K562 (cell line): ENCODE measurements around the gene MT1X. TPM values are rescaled to one million over a fixed set of nuclear protein-coding genes. Genes with fewer than 3 reads are reported as not detected.

ENCODE experiments used
- ATAC-seq: fragments of 200-7000 bp; cut with Tn5 transposase; 3 replicates; pipeline ENCODE4 v1.9.1; 2020; ENCODE audit warnings: moderate library complexity
- BruUV-seq: library from RNA; stranded (reverse); fragments of 400-500 nt; replicated peaks from 2 replicates; lab custom pipeline; 2021; lab: Mats Ljungman, UMichigan
- CTCF ChIA-PET: fragments of 300-600 bp; formaldehyde crosslinking; extraction: SDS; loops from one replicate; lab custom pipeline; 2021; ENCODE audit warnings: low intra/inter-chr PET ratio; lab: Yijun Ruan, JAX
- POLR2A ChIA-PET: fragments of 300-600, 350-650 bp; sonication (Branson Sonifier 250); formaldehyde crosslinking; extraction: SDS; loops from one replicate; lab custom pipeline; 2021; ENCODE audit warnings: antibody characterized with exemption, inconsistent platforms; lab: Yijun Ruan, JAX
- DNase-seq, 4 experiments: peaks; one replicate each; pipeline versions ENCODE4 v3.0.0 to v3.0.0-alpha.2; 2011 to 2018; ENCODE audit warnings: low spot score in 3 of 4, mixed read lengths in 3 of 4; ENCODE audit errors: extremely low read depth in 1 of 4
- FAIRE-seq: peaks from 2 replicates; lab custom pipeline; 2011; peaks lifted over from hg19 to GRCh38; lab: Jason Lieb, UNC
- H2AFZ ChIP-seq: 2 replicates; pipeline ENCODE4 v1.6.0; 2011; ENCODE audit warnings: low read depth, low read length, control low read depth, inconsistent platforms
- H3K27ac ChIP-seq: fragments of 200-600 bp; 3 replicates; pipeline ENCODE4 v1.8.0; 2011; ENCODE audit warnings: low read depth, mild to moderate bottlenecking, control low read depth, inconsistent platforms, low read length, moderate library complexity, mixed read lengths; ENCODE audit errors: extremely low read depth
- H3K27me3 ChIP-seq, 2 experiments: fragments of 300-600 bp in 1 of 2; 2 replicates in 1 of 2; 3 replicates in 1 of 2; pipeline versions ENCODE4 v1.6.0 to v1.8.0; 2011; ENCODE audit warnings: inconsistent platforms in 2 of 2, low read length in 2 of 2, mild to moderate bottlenecking in 1 of 2, mixed read lengths in 1 of 2, moderate library complexity in 1 of 2; ENCODE audit not compliant: control insufficient read depth in 2 of 2, insufficient read depth in 2 of 2
- H3K36me3 ChIP-seq: fragments of 300-600 bp; 3 replicates; pipeline ENCODE4 v1.8.0; 2011; ENCODE audit warnings: mild to moderate bottlenecking, low read length, inconsistent platforms; ENCODE audit not compliant: control insufficient read depth, insufficient read depth
- H3K4me1 ChIP-seq, 2 experiments: fragments of 200-600 bp in 1 of 2; replicated peaks in 1 of 2; 2 replicates in 1 of 2; 3 replicates in 1 of 2; pipeline versions ENCODE4 v1.5.1 to v1.8.0; 2011; ENCODE audit warnings: inconsistent platforms in 2 of 2, low read length in 2 of 2, mild to moderate bottlenecking in 1 of 2, mixed read lengths in 1 of 2, moderate library complexity in 1 of 2; ENCODE audit not compliant: control insufficient read depth in 2 of 2, insufficient read depth in 2 of 2
- H3K4me2 ChIP-seq: 2 replicates; pipeline ENCODE4 v1.6.1; 2011; ENCODE audit warnings: low read length, control low read depth, inconsistent platforms, mixed read lengths; ENCODE audit not compliant: insufficient read depth
- H3K4me3 ChIP-seq: fragments of 200-600 bp; sonication (generic), shearing (Covaris generic); 2 replicates; pipeline ENCODE4 v1.5.1; 2016; ENCODE audit warnings: control low read depth, inconsistent platforms
- H3K79me2 ChIP-seq: fragments of 200-600 bp; 3 replicates; pipeline ENCODE4 v1.8.0; 2011; ENCODE audit warnings: low read length, inconsistent platforms; ENCODE audit not compliant: control insufficient read depth, insufficient read depth
- H3K9ac ChIP-seq, 2 experiments: 2 replicates each; pipeline versions ENCODE4 v1.6.0 to v1.6.1; 2011; ENCODE audit warnings: low read depth in 2 of 2, low read length in 2 of 2, control low read depth in 1 of 2, inconsistent platforms in 1 of 2, mild to moderate bottlenecking in 1 of 2, mixed read lengths in 1 of 2; ENCODE audit not compliant: insufficient read depth in 1 of 2
- H3K9me1 ChIP-seq: one replicate; pipeline ENCODE4 v1.6.0; 2011; ENCODE audit warnings: inconsistent platforms, mild to moderate bottlenecking, low read length, moderate library complexity; ENCODE audit not compliant: control insufficient read depth, insufficient read depth
- H3K9me3 ChIP-seq: replicated peaks from 2 replicates; pipeline ENCODE4 v1.5.1; 2011; ENCODE audit warnings: low read depth, low read length, inconsistent platforms; ENCODE audit not compliant: control insufficient read depth, insufficient read depth
- H4K20me1 ChIP-seq: replicated peaks from 2 replicates; pipeline ENCODE4 v1.6.1; 2011; ENCODE audit warnings: low read length, inconsistent platforms, mixed read lengths; ENCODE audit not compliant: control insufficient read depth, insufficient read depth
- ETV5 ChIP-seq: sonication (generic); formaldehyde crosslinking; IDR thresholded peaks from 2 replicates; pipeline ENCODE4 v1.4.0; 2020; ENCODE audit warnings: low read depth, mild to moderate bottlenecking, missing genetic modification reagents
- FOXA3 ChIP-seq, 2 experiments: fragments of 450-650 bp in 1 of 2; sonication (generic) in 1 of 2; formaldehyde crosslinking; IDR thresholded peaks in 1 of 2; conservative IDR thresholded peaks in 1 of 2; 2 replicates each; pipeline versions ENCODE4 v1.4.0 to v1.8.0; 2020 to 2022; ENCODE audit warnings: mild to moderate bottlenecking in 2 of 2, missing genetic modification reagents in 1 of 2
- ILF3 ChIP-seq: fragments of 450-650 bp; IDR thresholded peaks from 2 replicates; pipeline ENCODE4 v1.6.1; 2018; ENCODE audit warnings: antibody characterized with exemption, mild to moderate bottlenecking, moderate library complexity, borderline replicate concordance
- L3MBTL2 ChIP-seq: fragments of 450-650 bp; IDR thresholded peaks from 2 replicates; pipeline ENCODE4 v1.6.1; 2016; ENCODE audit warnings: mild to moderate bottlenecking, moderate library complexity
- MYNN ChIP-seq, 2 experiments: sonication (generic); formaldehyde crosslinking in 1 of 2; IDR thresholded peaks; 2 replicates each; pipeline versions ENCODE4 v1.5.0 to v1.6.1; 2016 to 2020; ENCODE audit warnings: antibody characterized with exemption in 1 of 2, missing genetic modification reagents in 1 of 2
- NFATC3 ChIP-seq: fragments of 450-650 bp; IDR thresholded peaks from 2 replicates; pipeline ENCODE4 v1.6.1; 2017; ENCODE audit warnings: mild to moderate bottlenecking
- NR2C2 ChIP-seq, 2 experiments: fragments of 200-800 bp in 1 of 2; sonication (Bioruptor generic) in 1 of 2; sonication (generic) in 1 of 2; formaldehyde crosslinking in 1 of 2; IDR thresholded peaks; 2 replicates each; pipeline versions ENCODE4 v1.6.1 to v1.8.0; 2016 to 2022; ENCODE audit warnings: mild to moderate bottlenecking in 1 of 2, missing compliant biosample characterization in 1 of 2, missing genetic modification characterization in 1 of 2, missing genetic modification reagents in 1 of 2
- SAP30 ChIP-seq: fragments of 200-600 bp; sonication (generic); IDR thresholded peaks from 2 replicates; pipeline ENCODE4 v1.6.1; 2012; ENCODE audit warnings: borderline replicate concordance, low read depth, mild to moderate bottlenecking, moderate library complexity, low read length, control low read depth, inconsistent platforms; ENCODE audit not compliant: insufficient read depth, poor library complexity, severe bottlenecking
- SMARCC2 ChIP-seq: fragments of 450-650 bp; IDR thresholded peaks from 2 replicates; pipeline ENCODE4 v1.6.1; 2017; ENCODE audit warnings: antibody characterized with exemption, moderate library complexity, mild to moderate bottlenecking, low read depth
- TAF9B ChIP-seq: fragments of 450-650 bp; IDR thresholded peaks from 2 replicates; pipeline ENCODE4 v1.6.1; 2018; ENCODE audit warnings: mild to moderate bottlenecking; ENCODE audit not compliant: partially characterized antibody
- ZNF431 ChIP-seq: sonication (generic); formaldehyde crosslinking; IDR thresholded peaks from 2 replicates; pipeline ENCODE4 v1.8.0; 2022; ENCODE audit warnings: mild to moderate bottlenecking, missing genetic modification reagents
- WGBS: fragments of 100-300 bp; shearing (Covaris generic); methylation state at CpG from one replicate; pipeline ENCODE4 v1.1.6; 2016; ENCODE audit warnings: low coverage, mixed read lengths; ENCODE audit not compliant: insufficient coverage; ENCODE audit errors: missing lambda C conversion rate; 5-methylcytosine and 5-hydroxymethylcytosine counted together
- in situ Hi-C: fragments of 300-500 bp; cut with MboI; formaldehyde crosslinking; loops from 4 replicates; pipeline ENCODE4 v1.15.0; 2018; ENCODE audit warnings: inconsistent platforms, mixed read lengths
- intact Hi-C: fragments of 100-400 bp; cut with micrococcal nuclease; formaldehyde crosslinking; loops from 2 replicates; pipeline ENCODE4 v1.14.2; 2022
- polyA plus RNA-seq, 8 experiments: library from polyadenylated mRNA; depleted of rRNA in 4 of 8; stranded (reverse) in 5 of 8; unstranded in 3 of 8; fragments of >200 nt; fragmentation: Nextera tagmentation in 2 of 8; fragmentation: Illumina TruSeq in 1 of 8; extraction: Ambion mirVana in 2 of 8; extraction: Trizol in 1 of 8; gene quantifications; 2 replicates each; pipeline versions ENCODE4 v1.2.1 to v1.2.3, GENCODE V29; 2011 to 2014; ENCODE audit warnings: inconsistent platforms in 1 of 8, missing spikeins in 1 of 8
- total RNA-seq, 7 experiments: library from RNA; depleted of rRNA in 6 of 7; stranded (reverse); fragments of >200 nt in 6 of 7; fragmentation: Illumina TruSeq in 2 of 7; extraction: Trizol in 2 of 7; gene quantifications; 2 replicates each; pipeline versions ENCODE4 v1.2.1 to v1.2.3, GENCODE V29; 2011 to 2021; ENCODE audit warnings: low replicate concordance in 1 of 7
- TF ChIP-seq, protein P1 (sequence below): fragments of 450-650 bp; IDR thresholded peaks from 2 replicates; pipeline ENCODE4 v1.6.1; 2016; ENCODE audit warnings: low read depth

The MT1X gene
- total and polyA plus RNA-seq, 9 of the 15 experiments (the other 6 are each of a cell fraction or from before 2014, with no cell fraction given): 4.9 to 22.8 (median 8.7) TPM

DNA sequence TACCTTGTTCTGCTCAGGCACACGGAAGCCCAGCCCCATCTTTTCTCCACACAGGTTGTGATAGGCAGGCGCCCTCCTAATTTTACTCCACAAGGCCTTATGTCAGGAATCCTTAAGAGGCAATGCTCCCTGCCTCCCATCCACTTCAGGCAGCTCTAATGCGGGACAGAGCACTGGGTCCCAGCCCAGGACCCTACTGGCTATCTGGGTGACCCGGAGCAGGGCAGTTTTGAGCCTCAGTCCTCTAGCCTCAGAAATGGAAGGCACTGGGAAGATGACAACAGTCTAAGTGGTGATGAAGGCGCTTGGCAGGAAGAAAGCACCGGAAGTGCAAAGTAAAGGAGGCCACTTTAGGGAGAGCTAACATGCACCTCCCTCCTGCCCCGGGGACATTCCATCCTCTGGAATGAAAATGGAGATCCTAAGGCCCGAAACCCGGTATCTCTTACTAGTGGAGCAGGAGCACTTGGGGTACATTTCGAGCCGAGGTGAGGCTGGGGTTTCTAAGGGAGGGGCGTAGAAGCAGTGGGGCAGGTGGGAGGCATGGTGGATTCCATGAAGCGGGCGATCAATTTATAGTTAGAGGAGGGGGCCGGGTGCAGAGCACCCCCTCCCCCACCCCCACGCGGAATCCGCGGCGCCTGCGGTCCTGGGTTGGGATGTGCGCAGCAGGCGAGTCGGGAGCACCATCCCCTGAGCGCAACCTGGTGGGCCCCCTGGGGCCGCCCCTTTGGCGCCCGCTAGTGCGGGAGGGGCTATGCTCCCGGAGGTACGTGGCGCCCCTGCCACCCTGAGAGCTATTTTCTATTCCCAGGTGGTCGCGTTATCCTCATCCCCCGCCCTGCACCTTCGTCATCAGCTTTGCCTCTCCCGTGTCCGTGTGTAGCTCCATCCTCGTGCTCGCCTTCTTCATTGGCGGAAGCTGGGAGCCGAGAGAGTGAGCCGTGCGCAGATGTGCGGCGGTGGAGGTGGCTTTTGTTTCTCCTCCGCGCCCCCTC lies 19.6 kb upstream of the MT1X start:
- peaks cover 38 to 64% of the 10 kb centered on the region in 2 experiments for H3K27me3 ChIP-seq
- no peaks in the 10 kb centered on the region for H3K36me3 ChIP-seq
- no peak overlapping the region for H3K4me2 ChIP-seq
- H3K4me3 ChIP-seq: no peak overlapping the region
- CTCF ChIA-PET: no interaction called here
- ATAC-seq: no peak
- H2AFZ ChIP-seq: no peak overlapping the region
- peaks cover 0 to 9% of the 10 kb centered on the region in 2 experiments; a peak in 2 of 5 replicates for H3K4me1 ChIP-seq
- no peak for FAIRE-seq
- H4K20me1 ChIP-seq: peaks cover 10% of the 10 kb centered on the region; the same call in 1 of the 2 replicates
- no peaks in the 10 kb centered on the region for H3K79me2 ChIP-seq
- no peak for DNase-seq
- POLR2A ChIA-PET: no interaction called here
- no peak overlapping the region for H3K9ac ChIP-seq
- WGBS: 15% methylated on average over 38 of the region's 48 CpGs
- intact Hi-C loops: no loop called here
- no TSS peak for BruUV-seq
- in situ Hi-C loops: no loop called here
- H3K27ac ChIP-seq: no peak overlapping the region
- H3K9me1 ChIP-seq: peaks cover 2% of the 10 kb centered on the region
- H3K9me3 ChIP-seq: no peaks in the 10 kb centered on the region
- TF ChIP-seq ETV5 (CRISPR knock-in tag): no peak
- no peak for TF ChIP-seq FOXA3 (CRISPR knock-in tag; conservative IDR thresholded peaks at IDR 0.05 in 1 of 2, IDR thresholded peaks at IDR 0.05 in 1 of 2)
- TF ChIP-seq TAF9B: no peak
- TF ChIP-seq L3MBTL2: no peak
- no peak for TF ChIP-seq NFATC3
- TF ChIP-seq NR2C2 (CRISPR knock-in tag; IDR thresholded peaks at IDR 0.05): no peak
- no peak for TF ChIP-seq NR2C2 (tag; IDR thresholded peaks at IDR 0.05)
- TF ChIP-seq ZNF431 (CRISPR knock-in tag): no peak
- TF ChIP-seq, protein P1, sequence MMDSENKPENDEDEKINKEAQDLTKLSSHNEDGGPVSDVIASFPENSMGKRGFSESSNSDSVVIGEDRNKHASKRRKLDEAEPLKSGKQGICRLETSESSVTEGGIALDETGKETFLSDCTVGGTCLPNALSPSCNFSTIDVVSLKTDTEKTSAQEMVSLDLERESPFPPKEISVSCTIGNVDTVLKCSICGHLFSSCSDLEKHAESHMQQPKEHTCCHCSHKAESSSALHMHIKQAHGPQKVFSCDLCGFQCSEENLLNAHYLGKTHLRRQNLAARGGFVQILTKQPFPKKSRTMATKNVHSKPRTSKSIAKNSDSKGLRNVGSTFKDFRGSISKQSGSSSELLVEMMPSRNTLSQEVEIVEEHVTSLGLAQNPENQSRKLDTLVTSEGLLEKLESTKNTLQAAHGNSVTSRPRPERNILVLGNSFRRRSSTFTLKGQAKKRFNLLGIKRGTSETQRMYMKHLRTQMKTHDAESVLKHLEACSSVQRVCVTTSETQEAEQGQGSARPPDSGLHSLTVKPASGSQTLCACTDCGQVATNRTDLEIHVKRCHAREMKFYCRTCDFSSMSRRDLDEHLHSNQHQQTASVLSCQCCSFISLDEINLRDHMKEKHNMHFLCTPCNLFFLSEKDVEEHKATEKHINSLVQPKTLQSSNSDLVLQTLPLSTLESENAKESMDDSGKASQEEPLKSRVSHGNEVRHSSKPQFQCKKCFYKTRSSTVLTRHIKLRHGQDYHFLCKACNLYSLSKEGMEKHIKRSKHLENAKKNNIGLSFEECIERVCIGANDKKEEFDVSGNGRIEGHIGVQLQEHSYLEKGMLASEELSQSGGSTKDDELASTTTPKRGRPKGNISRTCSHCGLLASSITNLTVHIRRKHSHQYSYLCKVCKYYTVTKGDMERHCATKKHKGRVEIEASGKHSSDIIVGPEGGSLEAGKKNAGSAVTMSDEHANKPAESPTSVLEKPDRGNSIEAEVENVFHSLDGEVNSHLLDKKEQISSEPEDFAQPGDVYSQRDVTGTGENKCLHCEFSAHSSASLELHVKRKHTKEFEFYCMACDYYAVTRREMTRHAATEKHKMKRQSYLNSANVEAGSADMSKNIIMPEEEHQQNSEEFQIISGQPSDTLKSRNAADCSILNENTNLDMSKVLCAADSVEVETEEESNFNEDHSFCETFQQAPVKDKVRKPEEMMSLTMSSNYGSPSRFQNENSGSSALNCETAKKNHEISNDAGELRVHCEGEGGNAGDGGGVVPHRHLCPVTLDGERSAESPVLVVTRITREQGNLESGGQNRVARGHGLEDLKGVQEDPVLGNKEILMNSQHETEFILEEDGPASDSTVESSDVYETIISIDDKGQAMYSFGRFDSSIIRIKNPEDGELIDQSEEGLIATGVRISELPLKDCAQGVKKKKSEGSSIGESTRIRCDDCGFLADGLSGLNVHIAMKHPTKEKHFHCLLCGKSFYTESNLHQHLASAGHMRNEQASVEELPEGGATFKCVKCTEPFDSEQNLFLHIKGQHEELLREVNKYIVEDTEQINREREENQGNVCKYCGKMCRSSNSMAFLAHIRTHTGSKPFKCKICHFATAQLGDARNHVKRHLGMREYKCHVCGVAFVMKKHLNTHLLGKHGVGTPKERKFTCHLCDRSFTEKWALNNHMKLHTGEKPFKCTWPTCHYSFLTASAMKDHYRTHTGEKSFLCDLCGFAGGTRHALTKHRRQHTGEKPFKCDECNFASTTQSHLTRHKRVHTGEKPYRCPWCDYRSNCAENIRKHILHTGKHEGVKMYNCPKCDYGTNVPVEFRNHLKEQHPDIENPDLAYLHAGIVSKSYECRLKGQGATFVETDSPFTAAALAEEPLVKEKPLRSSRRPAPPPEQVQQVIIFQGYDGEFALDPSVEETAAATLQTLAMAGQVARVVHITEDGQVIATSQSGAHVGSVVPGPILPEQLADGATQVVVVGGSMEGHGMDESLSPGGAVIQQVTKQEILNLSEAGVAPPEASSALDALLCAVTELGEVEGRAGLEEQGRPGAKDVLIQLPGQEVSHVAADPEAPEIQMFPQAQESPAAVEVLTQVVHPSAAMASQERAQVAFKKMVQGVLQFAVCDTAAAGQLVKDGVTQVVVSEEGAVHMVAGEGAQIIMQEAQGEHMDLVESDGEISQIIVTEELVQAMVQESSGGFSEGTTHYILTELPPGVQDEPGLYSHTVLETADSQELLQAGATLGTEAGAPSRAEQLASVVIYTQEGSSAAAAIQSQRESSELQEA: no peak
- no peak for TF ChIP-seq SMARCC2
- no peak for TF ChIP-seq ILF3
- TF ChIP-seq MYNN (IDR thresholded peaks at IDR 0.05): no peak
- TF ChIP-seq MYNN (CRISPR knock-in tag; IDR thresholded peaks at IDR 0.05): no peak
- TF ChIP-seq SAP30: no peak
